ENCODE measurements around the gene CRB2.

Gene CRB2

GRCh38 chr9:123347289-123348060 is 8.5 kb upstream of the CRB2 start:
- no peak for DNase-seq (ENCODE audit: low read depth, low spot score)

- no peak for DNase-seq (ENCODE audit: low read depth, low spot score)
Measured at GRCh38 chr9:123348317-123348992, 7.5 kb upstream of the CRB2 start.

- DNase-seq (ENCODE audit: low read depth, low spot score): no peak
Measured at GRCh38 chr9:123349033-123349432, 7.0 kb upstream of the CRB2 start.

- no peak for DNase-seq (ENCODE audit: low read depth, low spot score)
Measured at GRCh38 chr9:123349691-123350480, 6.1 kb upstream of the CRB2 start.

- no peak for DNase-seq (ENCODE audit: low read depth, low spot score)
Measured at GRCh38 chr9:123350590-123351310, 5.2 kb upstream of the CRB2 start.

- DNase-seq (ENCODE audit: low read depth, low spot score): no peak
Measured at GRCh38 chr9:123353041-123353440, 3.0 kb upstream of the CRB2 start.

- no peak for DNase-seq (ENCODE audit: low read depth, low spot score)
Measured at GRCh38 chr9:123353984-123354591, 1.9 kb upstream of the CRB2 start.

- no peak for DNase-seq (ENCODE audit: low read depth, low spot score)
Measured at GRCh38 chr9:123354806-123355508, 1.0 kb upstream of the CRB2 start.

- no peak for DNase-seq (ENCODE audit: low read depth, low spot score)
Measured at GRCh38 chr9:123356851-123357742, 1.1 kb downstream of the CRB2 start.

GRCh38 chr9:123357743-123358059 is 1.7 kb downstream of the CRB2 start:
- no peak for DNase-seq (ENCODE audit: low read depth, low spot score)

GRCh38 chr9:123358181-123358905 is 2.3 kb downstream of the CRB2 start:
- no peak for DNase-seq (ENCODE audit: low read depth, low spot score)

- DNase-seq (ENCODE audit: low read depth, low spot score): no peak
Measured at GRCh38 chr9:123359106-123359505, 3.1 kb downstream of the CRB2 start.

- DNase-seq (ENCODE audit: low read depth, low spot score): no peak
Measured at GRCh38 chr9:123359546-123359945, 3.5 kb downstream of the CRB2 start.

- peak; percentile 65 for DNase-seq (ENCODE audit: low read depth, low spot score)
Measured at GRCh38 chr9:123360161-123361085, 4.4 kb downstream of the CRB2 start.

GRCh38 chr9:123361086-123361730 is 5.2 kb downstream of the CRB2 start:
- no peak for DNase-seq (ENCODE audit: low read depth, low spot score)

GRCh38 chr9:123361731-123362510 is 5.9 kb downstream of the CRB2 start:
- DNase-seq (ENCODE audit: low read depth, low spot score): no peak

- DNase-seq (ENCODE audit: low read depth, low spot score): no peak
Measured at GRCh38 chr9:123362856-123363255, 6.9 kb downstream of the CRB2 start.

Measured in iPS DF 19.7 (cell line).